ENCODE measurements around the gene SMC4.
A peak's percentile ranks its signal among the peaks of the same experiment; 100 is the strongest.
"Not testable (repeated sequence)": the region's sequence is repeated elsewhere in the genome, so short reads cannot be mapped to it uniquely, and the experiment has no call there.

SMC4 gene

DNA sequence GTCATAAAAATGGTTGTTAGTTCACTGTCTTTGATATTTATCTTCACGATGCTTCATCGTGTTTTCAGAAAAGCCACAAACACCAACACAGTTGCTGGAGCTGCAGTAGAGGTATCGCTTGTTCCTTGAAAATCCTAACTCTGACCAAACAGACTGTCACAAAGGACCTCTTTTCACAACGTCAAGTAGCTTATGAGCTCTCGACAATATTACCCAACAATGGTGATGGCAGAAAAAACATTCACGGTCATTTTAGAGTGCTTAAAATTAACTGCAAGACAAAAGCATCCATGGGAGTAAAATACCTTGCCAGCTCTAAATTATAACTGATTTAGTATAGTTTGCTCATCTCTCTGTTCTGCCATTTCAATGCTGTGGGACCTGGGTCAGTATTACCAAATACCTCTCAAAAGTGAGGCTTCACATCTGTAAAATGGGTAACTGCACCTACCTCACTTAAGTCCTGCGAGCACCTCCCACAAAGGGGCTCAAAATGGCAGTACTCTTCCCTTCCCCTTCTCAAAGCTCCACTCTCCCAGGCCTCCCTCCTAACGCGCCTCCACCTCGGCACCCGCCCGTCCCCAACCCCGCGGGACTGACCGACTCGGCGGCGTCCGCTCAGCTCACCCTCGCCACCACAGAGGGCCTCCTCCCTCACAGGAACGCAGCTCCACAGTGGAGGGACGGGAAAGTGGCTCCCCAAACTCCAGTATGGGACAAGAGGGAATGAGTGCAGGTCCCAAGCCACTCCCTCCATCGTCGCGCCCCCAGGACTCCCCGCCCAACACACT is 49.6 kb downstream of the SMC4 start:
- no peak for DNase-seq

DNA sequence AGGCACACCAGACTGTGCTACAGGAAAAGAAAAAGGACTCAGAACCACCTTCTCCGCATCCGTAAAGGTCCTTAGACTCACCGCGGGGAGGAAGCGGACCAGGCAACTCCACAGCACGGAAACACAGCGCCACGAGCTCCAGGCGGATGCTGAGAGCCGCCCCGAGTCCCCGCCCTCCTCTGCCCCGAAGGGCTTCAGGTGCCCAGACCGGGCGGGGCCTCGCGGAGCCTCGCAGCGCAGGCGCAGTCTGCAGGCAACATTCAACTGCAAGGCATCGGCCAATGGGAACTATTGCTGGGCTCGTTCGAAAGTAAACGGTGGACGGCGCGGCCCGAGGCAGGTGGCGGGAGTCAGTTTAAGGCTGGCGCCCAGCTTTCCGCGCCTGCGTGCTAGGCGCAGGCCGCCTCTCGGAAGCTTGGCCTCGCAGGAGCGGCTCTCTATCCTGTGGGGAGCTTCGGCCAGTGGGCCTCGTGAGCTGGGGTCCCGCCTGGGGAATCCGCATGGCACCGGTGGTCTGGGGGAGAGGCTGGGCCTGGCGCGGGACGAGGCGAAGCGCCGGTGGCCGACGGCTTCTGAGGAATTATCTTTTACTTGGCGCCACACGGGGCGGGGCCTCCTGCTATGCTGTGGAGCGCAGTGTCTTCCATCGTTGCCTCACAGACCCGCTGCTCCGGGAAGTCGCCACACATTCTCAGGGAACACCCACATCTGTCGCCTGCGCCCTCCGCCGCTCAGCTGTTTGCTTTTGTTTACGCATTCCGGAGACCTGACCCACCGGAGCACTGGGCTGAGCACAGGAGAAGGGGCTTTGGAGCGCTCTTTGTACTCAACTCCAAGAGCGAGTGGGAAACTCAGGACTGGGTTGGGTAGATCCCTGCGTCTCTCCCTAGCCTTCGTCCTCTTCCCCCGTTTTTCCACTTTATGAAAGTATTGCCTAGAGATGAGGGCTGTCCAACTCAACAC is 50.5 kb downstream of the SMC4 start, which contains the start of gene TRIM59:
Gene TRIM59 (minus strand): TSS at position 151 of the 963 bp plus-strand sequence. CDS start 10,603 bp downstream, outside the sequence.
- peak; percentile 93 for DNase-seq

DNA sequence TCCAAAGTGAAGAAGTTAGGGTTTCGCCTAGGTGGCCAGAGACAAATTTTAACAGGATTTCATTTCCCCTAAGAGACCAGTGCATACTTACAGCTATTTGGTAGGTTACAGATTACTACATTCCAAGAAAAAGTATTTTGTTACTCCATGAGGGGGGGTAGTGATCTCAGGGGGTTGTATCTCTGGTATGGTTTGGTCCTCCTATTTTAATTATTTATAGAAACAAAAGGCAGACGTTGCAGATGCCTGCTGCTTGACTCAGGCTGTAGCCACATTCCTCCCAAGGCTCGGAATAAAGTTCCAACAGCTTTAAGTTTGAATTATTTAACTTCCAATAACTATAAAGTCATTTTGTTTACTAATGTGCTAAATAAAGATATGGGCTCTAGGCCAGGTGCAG is 51.4 kb downstream of the SMC4 start:
- DNase-seq: no peak

DNA sequence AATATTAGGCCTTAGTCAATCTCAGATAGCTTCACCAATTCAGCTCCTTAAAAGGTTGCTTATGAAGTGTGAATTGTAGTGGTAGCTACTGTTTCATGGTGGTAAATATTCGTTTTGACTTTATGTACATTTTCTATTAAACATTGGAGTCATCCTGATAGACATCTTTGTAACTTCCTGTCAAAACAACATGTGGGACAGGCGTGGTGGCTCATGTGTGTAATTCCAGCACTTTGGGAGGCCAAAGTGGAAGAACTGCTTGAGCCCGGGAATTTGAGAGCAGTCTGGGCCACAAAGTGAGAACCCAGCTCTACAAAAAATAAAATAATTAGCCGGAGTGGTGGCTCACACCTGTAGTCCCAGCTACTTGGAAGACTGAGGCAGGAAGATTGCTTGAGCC is 52.2 kb downstream of the SMC4 start:
- no peak for DNase-seq

DNA sequence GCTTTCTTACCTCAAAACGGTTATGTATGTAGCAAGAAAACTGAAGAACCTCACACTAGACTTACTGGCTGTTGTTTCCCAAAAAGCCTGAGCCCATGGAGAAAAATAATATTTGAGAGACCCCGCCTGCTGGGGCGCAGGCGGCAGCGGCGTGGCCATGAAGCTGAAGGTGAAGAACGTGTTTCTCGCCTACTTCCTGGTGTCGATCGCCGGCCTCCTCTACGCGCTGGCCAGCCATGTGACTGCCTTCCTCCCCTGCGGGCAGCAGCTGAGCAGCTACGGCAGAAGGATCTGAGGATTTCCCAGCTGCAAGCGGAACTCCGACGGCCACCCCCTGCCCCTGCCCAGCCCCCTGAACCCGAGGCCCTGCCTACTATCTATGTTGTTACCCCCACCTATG is 52.8 kb downstream of the SMC4 start:
- DNase-seq: not testable (repeated sequence)

DNA sequence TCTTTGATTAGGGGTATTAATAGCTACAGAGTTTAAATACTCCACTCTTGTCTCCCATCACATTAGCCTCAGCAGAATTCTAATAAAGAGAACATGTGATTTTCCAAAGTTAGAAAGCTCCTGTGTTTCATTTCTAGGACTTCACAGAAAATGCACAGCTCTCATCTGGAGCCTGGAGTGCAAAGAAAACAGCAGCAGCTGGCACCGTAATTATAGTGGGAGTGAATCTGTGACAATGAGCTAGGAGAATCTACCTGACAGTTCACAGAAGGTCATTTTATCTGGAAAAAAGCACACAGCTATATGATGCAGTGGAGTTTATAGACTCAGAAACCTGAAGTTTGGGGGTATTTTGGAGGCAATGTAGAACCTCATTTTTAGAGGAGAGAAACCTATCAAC is 55.5 kb downstream of the SMC4 start:
- no peak for DNase-seq

DNA sequence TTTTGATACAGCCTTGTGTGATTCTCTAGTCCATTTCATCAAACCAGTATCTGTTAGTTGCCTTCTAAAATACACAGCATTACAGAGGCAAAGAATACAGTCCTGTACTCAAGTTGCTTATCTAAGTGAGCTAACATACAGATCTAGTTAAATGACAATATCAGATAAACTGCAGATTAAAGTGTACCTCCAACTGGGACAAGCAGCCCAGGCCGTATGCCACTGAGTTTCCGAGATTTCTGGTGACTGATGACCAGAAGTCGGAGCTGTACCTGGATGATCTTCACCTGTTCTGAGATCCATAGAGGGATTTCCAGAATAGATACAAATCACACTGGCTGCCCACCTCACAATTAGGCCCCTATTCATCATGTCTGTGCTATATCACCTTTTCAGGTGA is 56.4 kb downstream of the SMC4 start:
- DNase-seq: no peak

DNA sequence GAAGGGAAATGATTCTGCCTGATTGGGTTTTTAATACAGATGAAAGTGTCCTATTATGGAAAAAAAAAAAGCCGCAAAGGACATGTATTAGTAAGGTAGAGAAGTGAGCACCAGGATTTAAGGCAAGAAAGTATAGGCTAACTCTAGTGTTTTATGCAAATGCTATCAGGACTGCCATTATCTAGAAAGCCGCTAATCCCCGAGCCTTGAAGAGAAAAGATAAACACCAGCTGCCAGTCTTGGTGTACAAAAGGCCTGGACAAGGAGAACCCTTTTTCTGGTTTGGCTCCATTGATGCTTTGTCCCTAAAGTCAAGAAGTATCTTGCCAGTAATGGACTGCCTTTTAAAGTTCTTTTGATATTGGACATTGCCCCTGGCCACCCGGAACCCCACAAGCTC is 58.7 kb downstream of the SMC4 start:
- no peak for DNase-seq

DNA sequence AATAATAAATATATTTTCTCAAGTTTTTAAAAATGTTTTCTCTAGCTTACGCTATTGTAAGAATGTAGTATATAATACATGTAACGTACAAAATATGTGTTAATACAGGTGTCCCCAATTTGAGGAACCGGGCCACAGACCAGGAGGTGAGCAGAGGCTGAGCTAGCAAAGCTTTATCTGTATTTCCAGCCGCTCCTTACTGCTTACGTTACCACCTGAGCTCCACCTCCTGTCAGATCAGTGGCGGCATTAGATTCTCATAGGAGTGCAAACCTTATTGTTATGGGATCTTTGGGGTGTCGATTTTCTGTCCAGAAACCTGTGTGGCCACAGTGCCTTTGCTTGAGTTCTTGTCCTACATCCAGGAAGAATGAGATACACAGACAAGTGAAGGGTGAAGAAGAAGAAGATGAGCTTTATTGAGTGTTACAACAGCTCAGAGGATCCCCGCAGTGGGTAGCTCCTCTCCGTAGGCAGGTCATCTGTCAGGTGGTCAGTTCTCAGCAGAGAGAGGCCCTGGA is 60.1 kb downstream of the SMC4 start:
- no peak for DNase-seq

DNA sequence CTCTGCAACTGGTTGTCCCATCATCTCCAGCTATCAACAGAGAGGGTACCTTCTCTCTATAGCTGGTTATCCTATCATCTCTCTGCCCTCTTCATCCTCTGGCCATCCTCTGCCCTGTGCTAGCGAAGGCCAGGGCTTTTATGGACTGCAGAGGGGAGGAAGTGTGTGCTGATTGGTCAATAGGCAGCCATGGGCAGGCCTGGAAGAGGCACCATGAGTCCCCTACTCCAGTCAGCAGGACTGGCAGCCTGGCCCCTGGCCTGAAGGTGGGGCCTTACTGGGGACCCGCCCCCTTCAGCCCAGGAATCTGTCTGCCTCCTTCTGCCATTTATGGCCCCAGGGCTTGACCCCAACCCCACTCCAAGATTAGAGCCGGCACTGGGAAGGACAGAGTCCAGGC is 60.6 kb downstream of the SMC4 start:
- DNase-seq: no peak

DNA sequence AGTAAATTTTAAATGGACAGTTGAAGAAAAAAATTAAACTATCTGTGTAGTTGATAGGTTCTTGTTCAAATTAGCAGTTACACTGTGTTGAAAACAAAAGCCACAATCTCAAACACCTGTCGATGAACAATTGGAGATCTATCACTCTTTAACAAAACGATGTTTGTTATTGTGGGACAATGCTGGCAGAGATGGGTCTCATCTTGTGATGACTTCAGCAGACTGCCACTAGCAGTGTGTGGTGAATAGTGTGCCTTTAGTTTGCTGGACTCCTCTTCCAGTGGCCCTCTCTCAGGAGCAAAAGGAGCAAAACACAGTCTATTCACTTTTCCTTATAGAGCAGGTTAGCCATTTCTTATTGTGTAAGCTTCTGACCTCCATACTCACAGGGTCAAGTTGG is 64.9 kb downstream of the SMC4 start:
- no peak for DNase-seq

DNA sequence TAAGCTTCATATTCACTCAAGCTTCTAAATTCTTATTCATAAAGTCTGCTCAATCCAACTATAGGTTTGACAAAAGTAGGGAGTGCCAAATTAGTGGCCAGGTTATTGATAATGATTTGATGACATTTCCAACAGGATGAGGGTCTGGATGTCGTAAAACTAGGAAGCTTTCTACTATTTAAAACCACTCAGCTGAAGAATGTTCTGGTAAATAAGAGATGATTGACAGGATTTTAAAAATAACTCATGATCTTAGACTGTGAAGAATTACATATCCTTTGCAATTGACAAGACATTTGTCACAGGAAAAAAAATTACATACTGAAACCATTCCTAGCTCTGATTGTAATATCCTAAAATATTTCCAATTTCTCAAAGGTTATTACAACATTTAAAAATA is 65.5 kb downstream of the SMC4 start:
- no peak for DNase-seq

DNA sequence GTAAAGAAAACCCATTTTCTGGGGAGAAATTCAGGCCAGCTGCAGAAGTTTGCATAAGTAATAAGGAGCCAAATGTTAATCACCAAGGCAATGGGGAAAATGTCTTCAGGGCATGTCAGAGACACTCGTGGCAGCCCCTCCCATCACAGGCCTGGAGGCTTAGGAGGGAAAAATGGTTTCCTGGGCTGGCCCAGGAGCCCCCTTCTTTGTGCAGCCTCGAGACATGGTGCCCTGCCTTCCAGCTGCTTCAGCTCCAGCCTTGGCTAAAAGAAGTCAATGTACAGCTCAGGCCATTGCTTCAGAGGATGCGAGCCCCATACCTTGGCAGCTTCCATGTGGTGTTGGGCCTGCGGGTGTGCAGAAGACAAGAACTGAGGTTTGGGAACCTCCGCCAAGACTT is 70.7 kb downstream of the SMC4 start:
- DNase-seq: no peak

DNA sequence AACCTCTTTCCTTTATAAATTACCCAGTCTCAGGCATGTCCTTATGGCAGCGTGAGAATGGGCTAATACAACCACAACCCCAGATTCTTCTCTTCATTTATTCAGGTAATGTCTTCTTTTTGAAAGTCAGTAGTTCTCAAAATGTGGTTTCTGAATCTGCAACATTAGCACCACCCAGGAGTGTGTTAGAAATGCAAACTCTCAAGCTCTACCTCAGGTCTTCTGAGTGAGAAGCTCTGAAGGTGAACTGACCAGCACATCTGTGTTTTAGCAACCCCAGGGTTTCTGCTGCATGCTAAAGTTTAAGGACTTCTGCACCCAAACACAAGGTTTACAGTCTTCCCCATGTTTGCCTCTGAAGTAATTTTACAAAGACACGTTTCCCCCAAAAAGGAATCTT is 72.4 kb downstream of the SMC4 start:
- no peak for DNase-seq

DNA sequence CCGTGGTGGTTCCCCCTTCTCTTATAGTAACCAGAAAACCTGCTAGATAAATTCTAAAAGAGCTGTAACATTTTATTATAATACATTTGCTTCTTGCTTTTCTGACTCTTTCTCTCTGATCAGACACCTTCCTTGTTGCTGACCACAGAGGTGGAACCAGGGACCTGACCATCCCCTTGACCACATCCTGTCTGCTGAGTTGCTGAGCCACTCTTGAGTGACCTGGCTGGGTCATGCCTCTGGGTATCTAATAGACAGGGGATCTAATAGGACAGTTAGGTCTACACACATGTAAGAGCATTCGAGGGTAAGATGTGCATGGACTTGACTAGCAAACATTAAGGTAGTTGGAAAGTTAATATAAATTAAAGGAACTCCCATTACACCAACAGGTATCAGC is 72.9 kb downstream of the SMC4 start:
- DNase-seq: no peak

DNA sequence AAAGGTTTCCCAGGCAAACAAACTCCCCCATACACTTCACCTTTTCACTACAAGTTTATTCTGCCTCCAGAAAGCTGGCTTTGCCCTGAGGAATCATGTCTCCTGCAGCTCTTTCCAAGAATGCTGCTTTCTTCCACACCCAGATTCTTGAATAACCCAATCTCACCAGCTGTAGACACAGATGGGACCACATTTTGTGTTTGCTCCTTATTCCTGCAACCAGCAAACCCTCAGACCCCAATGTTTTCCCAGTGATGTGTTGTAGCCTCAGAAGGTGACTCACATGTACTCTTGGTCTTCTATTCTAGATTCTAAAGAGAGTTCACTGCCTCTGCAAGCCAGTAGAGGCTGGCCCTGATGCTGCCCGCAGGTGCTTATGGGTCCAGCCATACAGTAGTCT is 73.8 kb downstream of the SMC4 start:
- DNase-seq: no peak

DNA sequence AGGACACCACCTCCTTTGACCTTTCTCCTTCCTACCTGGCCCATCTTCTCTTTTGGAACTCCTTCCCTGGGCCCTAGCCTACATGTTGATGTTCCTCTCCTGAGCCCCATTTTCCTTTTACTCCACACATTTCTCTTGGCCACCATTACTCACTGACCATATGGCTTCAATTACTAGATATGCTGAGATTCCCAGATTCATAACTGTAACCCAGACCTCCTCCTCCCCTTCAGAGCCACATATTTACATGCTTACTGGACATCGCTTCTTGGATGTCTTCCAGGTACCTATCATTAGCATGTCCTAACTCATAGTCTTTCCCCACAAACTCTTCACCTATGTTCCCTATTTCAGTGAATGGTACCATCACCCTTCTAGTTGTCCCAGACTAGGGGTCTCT is 74.5 kb downstream of the SMC4 start:
- no peak for DNase-seq

DNA sequence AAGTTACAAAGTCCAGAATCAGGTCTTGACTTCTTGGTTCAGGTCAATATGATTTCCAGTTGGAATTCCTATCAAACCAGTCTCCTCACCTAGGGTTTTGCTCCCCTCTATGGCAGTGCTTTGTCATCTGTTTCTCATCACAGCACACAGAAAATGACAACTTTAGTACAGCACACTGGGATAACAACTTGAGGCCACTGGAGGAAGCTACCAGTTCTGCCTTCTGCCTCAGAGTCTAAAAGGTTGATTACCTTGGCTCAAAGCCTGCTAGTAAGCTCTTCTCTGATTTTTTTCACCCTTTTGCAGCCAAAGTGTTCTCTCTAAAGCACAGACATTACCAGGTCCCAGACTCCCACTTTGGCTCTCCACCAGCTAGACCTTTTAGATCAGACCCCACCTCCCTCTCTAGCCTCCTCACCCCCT is 75.0 kb downstream of the SMC4 start:
- no peak for DNase-seq

DNA sequence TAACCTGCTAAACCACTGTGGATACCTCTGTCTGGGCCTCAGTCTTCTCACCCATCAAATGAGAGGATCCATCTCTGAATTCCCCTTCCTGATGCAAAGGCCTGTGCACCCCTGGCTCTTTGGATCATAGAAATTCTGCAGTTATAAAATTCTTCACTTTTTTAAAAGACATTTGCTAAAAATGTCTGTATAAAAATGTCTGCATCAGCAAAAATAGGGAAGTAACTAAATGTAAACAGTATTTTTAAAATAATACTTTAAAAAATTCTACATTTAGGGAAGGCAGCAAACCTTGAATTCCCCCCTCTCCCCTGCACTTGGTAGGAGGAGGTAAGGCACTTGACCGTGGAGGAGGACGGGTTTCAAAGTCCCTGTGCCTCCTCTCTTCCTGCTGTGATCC is 75.7 kb downstream of the SMC4 start:
- DNase-seq: no peak

DNA sequence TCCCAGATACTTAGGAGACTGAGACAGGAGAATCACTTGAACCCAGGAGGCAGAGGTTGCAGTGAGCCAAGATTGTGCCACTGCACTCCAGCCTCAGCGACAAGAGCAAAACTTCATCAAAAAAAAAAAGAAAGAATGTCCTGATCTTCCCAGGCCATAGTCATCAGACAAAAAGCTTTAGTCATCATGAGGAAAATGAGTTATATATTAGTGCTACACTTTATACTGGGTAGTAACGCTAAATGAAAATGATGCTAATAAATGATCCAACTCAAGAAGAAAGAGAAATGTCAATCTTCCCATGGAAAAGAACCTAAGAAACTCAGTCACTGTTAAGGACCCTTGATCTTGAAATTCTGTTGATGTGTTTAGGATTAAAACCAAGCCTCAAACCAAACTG is 76.4 kb downstream of the SMC4 start:
- no peak for DNase-seq

DNA sequence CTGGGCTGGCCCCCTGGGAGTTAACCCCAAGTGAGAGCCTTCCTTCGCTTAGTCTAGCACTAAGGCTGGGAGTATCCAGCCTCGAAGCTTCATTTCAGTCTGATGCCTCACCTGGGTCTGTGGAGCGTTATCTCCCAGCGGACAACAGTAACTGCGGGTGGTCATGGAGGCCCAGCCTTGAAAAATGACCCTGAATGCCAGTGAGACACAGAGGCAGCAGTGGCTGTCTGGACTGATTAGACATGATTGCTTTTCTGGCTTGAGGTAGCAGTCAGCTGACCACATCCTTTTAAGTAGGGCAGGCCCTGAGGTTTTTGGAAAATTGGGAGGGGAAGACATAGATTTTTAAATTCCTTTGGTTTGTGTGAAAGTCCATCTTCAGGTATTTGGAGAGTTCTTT is 78.3 kb downstream of the SMC4 start:
- no peak for DNase-seq

DNA sequence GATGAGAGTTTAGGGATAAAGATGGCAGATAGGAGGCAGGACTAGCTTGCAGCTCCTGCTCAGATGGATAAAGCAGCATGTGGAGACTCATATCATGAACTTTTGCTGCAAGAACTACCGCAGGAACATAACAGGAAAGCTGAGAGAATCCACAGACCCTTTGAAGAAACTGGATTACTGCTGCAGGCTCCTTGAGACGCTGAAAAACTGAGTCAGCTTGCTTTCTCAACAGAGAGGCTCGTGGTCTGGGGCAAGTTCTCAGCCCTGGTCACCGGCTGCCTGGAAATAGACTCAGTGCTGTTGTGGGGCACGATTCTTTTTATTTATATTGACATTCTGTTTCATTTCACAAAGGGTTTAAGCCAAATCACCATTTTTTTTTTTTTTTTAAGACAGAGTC is 78.9 kb downstream of the SMC4 start:
- DNase-seq: no peak

DNA sequence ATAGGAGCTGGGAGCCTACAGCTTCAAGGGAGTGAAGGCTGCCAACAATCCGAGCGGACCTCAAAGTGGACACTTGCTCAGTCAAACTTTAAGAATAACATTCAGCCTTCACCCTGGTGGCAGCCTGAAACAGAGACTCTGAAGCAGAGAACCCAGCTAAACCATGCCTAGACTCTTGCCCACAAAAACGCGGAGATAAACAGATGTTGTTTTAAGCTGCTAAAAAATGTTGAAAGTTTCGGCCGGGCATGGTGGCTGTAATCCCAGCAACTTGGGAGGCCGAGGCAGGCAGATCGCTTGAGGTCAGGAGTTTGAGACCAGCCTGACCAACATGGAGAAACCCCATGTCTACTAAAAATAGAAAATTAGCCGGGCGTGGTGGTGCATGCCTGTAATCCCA is 79.9 kb downstream of the SMC4 start:
- no peak for DNase-seq

DNA sequence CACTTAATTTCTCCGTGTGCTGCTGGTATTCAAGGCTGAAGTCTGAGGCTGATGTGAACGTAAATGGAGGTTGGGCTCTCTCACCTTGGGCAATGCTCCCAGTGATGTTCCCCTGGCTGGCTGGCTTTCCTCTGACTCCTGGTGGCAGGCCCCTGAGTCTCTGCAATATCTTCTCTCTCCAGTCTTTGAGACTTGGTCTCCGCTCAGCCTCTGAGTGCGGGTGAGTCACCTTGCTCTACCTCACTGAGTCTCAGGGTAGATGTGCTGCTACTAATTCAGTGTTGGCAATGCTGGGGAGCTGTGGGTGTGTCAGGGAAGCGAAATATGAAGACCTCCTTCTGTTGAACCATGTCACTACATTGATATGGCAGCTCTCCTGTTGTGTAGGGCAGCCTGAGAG is 81.5 kb downstream of the SMC4 start:
- no peak for DNase-seq

All from activated CD4-positive, alpha-beta T cell treated with anti-CD3 and anti-CD28 coated beads for 1 hour (primary cell).